AG09319 (cell line): ENCODE results near the gene RBMS1.
"Not testable (repeated sequence)": the region's sequence is repeated elsewhere in the genome, so short reads cannot be mapped to it uniquely, and the experiment has no call there.

Experiments
- DNase-seq: peaks from one replicate; pipeline ENCODE4 v3.0.0-alpha.2; 2010; ENCODE audit warnings: low read depth; ENCODE audit errors: extremely low read depth
- CTCF ChIP-seq: IDR thresholded peaks from 2 replicates; pipeline ENCODE4 v1.5.1; 2011; ENCODE audit warnings: low read depth, mild to moderate bottlenecking, inconsistent platforms, low read length, moderate library complexity

Gene RBMS1

GRCh38 chr2:160450486-160450885 lies 43.1 kb downstream of the RBMS1 start:
- no peak for TF ChIP-seq CTCF
- no peak for DNase-seq

- not testable (repeated sequence) for DNase-seq
Observed at GRCh38 chr2:160448821-160449220, 44.8 kb downstream of the RBMS1 start.

- DNase-seq, result no peak
Observed at GRCh38 chr2:160445673-160446072, 47.9 kb downstream of the RBMS1 start.

GRCh38 chr2:160442603-160443002 lies 51.0 kb downstream of the RBMS1 start:
- TF ChIP-seq CTCF, result no peak
- no peak for DNase-seq

More at GRCh38 chr2:160445673-160446072, 47.9 kb downstream of the RBMS1 start:
- TF ChIP-seq CTCF, result no peak

GRCh38 chr2:160440888-160441287 lies 52.7 kb downstream of the RBMS1 start:
- no peak for DNase-seq
- TF ChIP-seq CTCF, result no peak

- DNase-seq, result not testable (repeated sequence)
Observed at GRCh38 chr2:160439038-160439437, 54.6 kb downstream of the RBMS1 start.

GRCh38 chr2:160437273-160437672 lies 56.3 kb downstream of the RBMS1 start:
- DNase-seq, result no peak
- TF ChIP-seq CTCF, result no peak

- no peak for DNase-seq
- TF ChIP-seq CTCF, result no peak
Observed at GRCh38 chr2:160434254-160434948, 59.2 kb downstream of the RBMS1 start.
